HepG2 (cell line): ENCODE results near the gene COMMD10. TPM values are rescaled to one million over a fixed set of nuclear protein-coding genes. Genes with fewer than 3 reads are reported as not detected.

Experiments used
- ATAC-seq: fragments of 200-7000 bp; cut with Tn5 transposase; 3 replicates; pipeline ENCODE4 v1.9.1; 2020; ENCODE audit warnings: mild to moderate bottlenecking, moderate library complexity
- BruUV-seq: library from RNA; stranded (reverse); fragments of 400-500 nt; replicated peaks from 2 replicates; lab custom pipeline; 2021; lab: Mats Ljungman, UMichigan
- CTCF ChIA-PET: fragments of 300-600 bp; formaldehyde crosslinking; extraction: SDS; loops from one replicate; lab custom pipeline; 2021; ENCODE audit warnings: low total read pairs, inconsistent platforms, low intra/inter-chr PET ratio; lab: Yijun Ruan, JAX
- POLR2A ChIA-PET: fragments of 350-600 bp; sonication (Branson Sonifier 250); formaldehyde crosslinking; loops from one replicate; lab custom pipeline; 2020; ENCODE audit warnings: antibody characterized with exemption, inconsistent platforms; lab: Yijun Ruan, JAX
- DNase-seq: peaks from one replicate; pipeline ENCODE4 v3.0.0-alpha.2; 2015; ENCODE audit warnings: low spot score
- FAIRE-seq: peaks from 3 replicates; lab custom pipeline; 2011; peaks lifted over from hg19 to GRCh38; lab: Jason Lieb, UNC
- H2AFZ ChIP-seq: one replicate; pipeline ENCODE4 v1.6.1; 2011; ENCODE audit warnings: low read length, inconsistent platforms
- H3K27ac ChIP-seq: fragments of 300-600 bp; 3 replicates; pipeline ENCODE4 v1.8.0; 2011; ENCODE audit warnings: mixed run types, mild to moderate bottlenecking, mixed read lengths, low read length, inconsistent platforms; ENCODE audit not compliant: insufficient read depth; ENCODE audit errors: extremely low read length
- H3K27me3 ChIP-seq, 2 experiments: fragments of 200-600 bp in 1 of 2; 2 replicates in 1 of 2; 3 replicates in 1 of 2; pipeline versions ENCODE4 v1.6.0 to v1.8.0; 2011; ENCODE audit warnings: low read length in 2 of 2, mild to moderate bottlenecking in 2 of 2, moderate library complexity in 2 of 2, inconsistent platforms in 1 of 2; ENCODE audit not compliant: insufficient read depth in 2 of 2, control insufficient read depth in 1 of 2
- H3K36me3 ChIP-seq, 2 experiments: fragments of 200-600 bp in 1 of 2; replicated peaks in 1 of 2; 2 replicates in 1 of 2; 3 replicates in 1 of 2; pipeline versions ENCODE4 v1.5.1 to v1.8.0; 2011; ENCODE audit warnings: low read length in 2 of 2, inconsistent platforms in 1 of 2; ENCODE audit not compliant: insufficient read depth in 2 of 2, control insufficient read depth in 1 of 2
- H3K4me1 ChIP-seq: 2 replicates; pipeline ENCODE4 v1.5.1; 2012; ENCODE audit warnings: low read length, inconsistent platforms; ENCODE audit not compliant: insufficient read depth
- H3K4me2 ChIP-seq: 2 replicates; pipeline ENCODE4 v1.6.0; 2011; ENCODE audit warnings: low read depth, low read length, inconsistent platforms
- H3K4me3 ChIP-seq, 3 experiments: fragments of 200-600 bp in 1 of 3; sonication (generic), shearing (Covaris generic) in 1 of 3; replicated peaks in 1 of 3; 2 replicates each; pipeline ENCODE4 v1.5.1; 2011 to 2016; ENCODE audit warnings: low read length in 3 of 3, inconsistent platforms in 2 of 3, low read depth in 2 of 3, mild to moderate bottlenecking in 2 of 3, control low read depth in 1 of 3, mixed read lengths in 1 of 3; ENCODE audit not compliant: insufficient read depth in 1 of 3
- H3K79me2 ChIP-seq: one replicate; pipeline ENCODE4 v1.6.1; 2011; ENCODE audit warnings: low read length, inconsistent platforms; ENCODE audit not compliant: insufficient read depth
- H3K9ac ChIP-seq: 2 replicates; pipeline ENCODE4 v1.6.0; 2011; ENCODE audit warnings: mild to moderate bottlenecking, low read depth, low read length, inconsistent platforms; ENCODE audit not compliant: insufficient read depth
- H3K9me3 ChIP-seq: 2 replicates; pipeline ENCODE4 v1.5.1; 2012; ENCODE audit warnings: mild to moderate bottlenecking, low read length
- H4K20me1 ChIP-seq: 2 replicates; pipeline ENCODE4 v1.6.0; 2011; ENCODE audit warnings: inconsistent platforms, mild to moderate bottlenecking, low read length, moderate library complexity; ENCODE audit not compliant: insufficient read depth
- FOXO4 ChIP-seq: sonication (generic); formaldehyde crosslinking; conservative IDR thresholded peaks from 2 replicates; pipeline ENCODE4 v1.8.1; 2023; ENCODE audit warnings: missing genetic modification reagents
- FOXP1 ChIP-seq, 2 experiments: fragments of 450-650 bp in 1 of 2; IDR thresholded peaks; 2 replicates each; pipeline ENCODE4 v1.6.1; 2017 to 2018; ENCODE audit warnings: antibody characterized with exemption in 1 of 2
- GPN1 ChIP-seq: sonication (generic); formaldehyde crosslinking; IDR thresholded peaks from 2 replicates; pipeline ENCODE4 v1.5.1; 2020; ENCODE audit warnings: missing genetic modification reagents, borderline replicate concordance
- HHEX ChIP-seq: IDR thresholded peaks from 2 replicates; pipeline ENCODE4 v1.6.1; 2016; ENCODE audit warnings: control low read depth
- KLF13 ChIP-seq: sonication (generic); formaldehyde crosslinking; IDR thresholded peaks from 2 replicates; pipeline ENCODE4 v1.4.0; 2020; ENCODE audit warnings: mild to moderate bottlenecking, missing genetic modification reagents
- MATR3 ChIP-seq: sonication (generic); formaldehyde crosslinking; IDR thresholded peaks from 2 replicates; pipeline ENCODE4 v1.4.0; 2020; ENCODE audit warnings: missing genetic modification reagents
- MIER3 ChIP-seq: IDR thresholded peaks from 2 replicates; pipeline ENCODE4 v1.6.1; 2016; ENCODE audit warnings: missing compliant biosample characterization, borderline replicate concordance
- PATZ1 ChIP-seq: sonication (generic); formaldehyde crosslinking; IDR thresholded peaks from 2 replicates; pipeline ENCODE4 v1.4.0; 2020; ENCODE audit warnings: missing genetic modification reagents
- SOX13 ChIP-seq, 3 experiments: fragments of 450-650 bp in 1 of 3; sonication (generic) in 1 of 3; formaldehyde crosslinking in 1 of 3; IDR thresholded peaks in 2 of 3; conservative IDR thresholded peaks in 1 of 3; 2 replicates each; pipeline versions ENCODE4 v1.5.0 to v1.6.1; 2016 to 2020; ENCODE audit warnings: antibody characterized with exemption in 1 of 3, mild to moderate bottlenecking in 1 of 3, missing compliant biosample characterization in 1 of 3, missing genetic modification reagents in 1 of 3, moderate library complexity in 1 of 3
- TCF7L2 ChIP-seq: IDR thresholded peaks from 2 replicates; pipeline ENCODE4 v1.6.1; 2011; ENCODE audit warnings: mild to moderate bottlenecking, low read depth, low read length, moderate library complexity
- ZMYM4 ChIP-seq: sonication (generic); formaldehyde crosslinking; IDR thresholded peaks from 2 replicates; pipeline ENCODE4 v1.8.1; 2023; ENCODE audit warnings: mild to moderate bottlenecking, missing genetic modification reagents
- ZNF468 ChIP-seq: sonication (generic); formaldehyde crosslinking; IDR thresholded peaks from 2 replicates; pipeline ENCODE4 v1.8.0; 2022; ENCODE audit warnings: mild to moderate bottlenecking, moderate library complexity, missing genetic modification reagents
- ZNF552 ChIP-seq: sonication (generic); formaldehyde crosslinking; IDR thresholded peaks from 2 replicates; pipeline ENCODE4 v1.9.0; 2022; ENCODE audit warnings: missing genetic modification reagents, mild to moderate bottlenecking, borderline replicate concordance
- ZNF775 ChIP-seq: sonication (generic); formaldehyde crosslinking; IDR thresholded peaks from 2 replicates; pipeline ENCODE4 v1.4.0; 2020; ENCODE audit warnings: missing genetic modification reagents, mild to moderate bottlenecking, moderate library complexity, borderline replicate concordance
- ZNF841 ChIP-seq: sonication (generic); formaldehyde crosslinking; IDR thresholded peaks from 2 replicates; pipeline ENCODE4 v1.8.1; 2023; ENCODE audit warnings: missing genetic modification reagents, borderline replicate concordance
- ZSCAN31 ChIP-seq: sonication (generic); formaldehyde crosslinking; IDR thresholded peaks from 2 replicates; pipeline ENCODE4 v1.5.0; 2020; ENCODE audit warnings: low read depth, mild to moderate bottlenecking, missing genetic modification reagents
- WGBS: methylation state at CpG from one replicate; pipeline ENCODE4 v1.1.6; 2017; ENCODE audit warnings: low lambda C conversion rate; 5-methylcytosine and 5-hydroxymethylcytosine counted together
- in situ Hi-C: cut with HindIII; loops from 2 replicates; pipeline ENCODE4 v1.10.0; 2017; ENCODE audit warnings: low pct_unique_long_range_greater_than_20kb; ENCODE audit not compliant: extremely low pct_ligation_motif_present
- intact Hi-C: fragments of 100-400 bp; cut with micrococcal nuclease; formaldehyde crosslinking; loops from one replicate; pipeline ENCODE4 v1.10.0; 2022; ENCODE audit not compliant: unreplicated experiment
- polyA plus RNA-seq, 8 experiments: library from polyadenylated mRNA; depleted of rRNA in 3 of 8; stranded (reverse) in 7 of 8; unstranded in 1 of 8; fragments of >200 nt; fragmentation: Illumina TruSeq in 4 of 8; extraction: Trizol in 4 of 8; gene quantifications; 2 replicates each; pipeline versions ENCODE4 v1.2.1 to v1.2.3, GENCODE V29; 2011 to 2016; ENCODE audit warnings: low read depth in 4 of 8, missing spikeins in 1 of 8, mixed read lengths in 1 of 8; ENCODE audit not compliant: insufficient read depth in 1 of 8
- total RNA-seq, 5 experiments: library from RNA; depleted of rRNA; stranded (reverse); fragments of >200 nt; fragmentation: Illumina TruSeq; extraction: Trizol; gene quantifications; 2 replicates each; pipeline ENCODE4 v1.2.3, GENCODE V29; 2016; ENCODE audit warnings: low read depth in 1 of 5

Gene COMMD10
- total and polyA plus RNA-seq, 2 of the 13 experiments (the other 11 are each of a cell fraction or from before 2014, with no cell fraction given): 16.9 to 39.3 TPM

GRCh38 chr5:116229131-116229689 lies 144.4 kb downstream of the COMMD10 start:
- CTCF ChIA-PET: no interaction called here
- TF ChIP-seq FOXP1 (IDR thresholded peaks at IDR 0.05) (no peak), FOXP1 (CRISPR knock-in tag; IDR thresholded peaks at IDR 0.05) (no peak), MATR3 (no peak)

GRCh38 chr5:116231288-116231687 lies 146.5 kb downstream of the COMMD10 start:
- CTCF ChIA-PET: no interaction called here
- BruUV-seq: no TSS peak
- Histone ChIP-seq H3K4me2 (no peak overlapping the region), H3K9ac (no peak overlapping the region), H3K27ac (no peak overlapping the region), H4K20me1 (no peaks in the 10 kb centered on the region), H3K27me3 (no peaks in the 10 kb centered on the region), H3K36me3 (no peaks in the 10 kb centered on the region), H3K9me3 (no peaks in the 10 kb centered on the region), H3K79me2 (no peaks in the 10 kb centered on the region), H3K4me3 (no peak overlapping the region), H3K4me1 (peaks cover 9% of the 10 kb centered on the region), H2AFZ (no peak overlapping the region)
- POLR2A ChIA-PET: no interaction called here
- FAIRE-seq: no peak
- intact Hi-C loops (no loop called here), in situ Hi-C loops (no loop called here)
- 29% methylated on average over 2 of the region's 2 CpGs for WGBS
- peak; percentile 14 for DNase-seq
- peak; percentile 59; the same call in 2 of the 3 replicates for ATAC-seq
- TF ChIP-seq HHEX (CRISPR knock-in tag) (0 out of 2 replicates have a peak, but pooled peaks have one; percentile 15), ZNF552 (CRISPR knock-in tag) (no peak), KLF13 (CRISPR knock-in tag) (no peak), ZNF841 (CRISPR knock-in tag) (no peak), MIER3 (CRISPR knock-in tag) (no peak), TCF7L2 (peak; percentile 48; the same call in 1 of the 2 replicates), FOXO4 (CRISPR knock-in tag) (no peak), PATZ1 (no peak), SOX13 (IDR thresholded peaks at IDR 0.05) (no peak), SOX13 (CRISPR knock-in tag; conservative IDR thresholded peaks at IDR 0.05 in 1 of 2, IDR thresholded peaks at IDR 0.05 in 1 of 2) (peak in 1 of 2 experiments; percentile 30; a peak in 1 of 4 replicates), GPN1 (CRISPR knock-in tag) (no peak), ZNF775 (CRISPR knock-in tag) (no peak), ZMYM4 (no peak), ZNF468 (CRISPR knock-in tag) (no peak), ZSCAN31 (CRISPR knock-in tag) (no peak)

More at GRCh38 chr5:116229131-116229689, 144.4 kb downstream of the COMMD10 start:
- no peak for DNase-seq
- in situ Hi-C loops: no loop called here
- Histone ChIP-seq H3K36me3 (no peaks in the 10 kb centered on the region), H3K4me2 (no peak overlapping the region), H3K27ac (no peak overlapping the region), H2AFZ (no peak overlapping the region), H3K27me3 (no peaks in the 10 kb centered on the region), H3K9ac (no peak overlapping the region), H3K4me3 (no peak overlapping the region), H4K20me1 (no peaks in the 10 kb centered on the region), H3K4me1 (peaks cover 9% of the 10 kb centered on the region), H3K79me2 (no peaks in the 10 kb centered on the region), H3K9me3 (no peaks in the 10 kb centered on the region)
- 65% methylated on average over 3 of the region's 3 CpGs for WGBS
- FAIRE-seq: no peak
- ATAC-seq: no peak
- intact Hi-C loops: no loop called here
- POLR2A ChIA-PET: no interaction called here
- BruUV-seq: no TSS peak
